ENCODE results near the gene TBC1D14.

Gene TBC1D14

GRCh38 chr4:7023486-7023885 lies 113.9 kb downstream of the TBC1D14 start:
- no peak for DNase-seq (ENCODE audit: low read depth)

- DNase-seq (ENCODE audit: low read depth) = no peak
These were observed 114.3 kb downstream of the TBC1D14 start for GRCh38 chr4:7023901-7024300.

GRCh38 chr4:7024336-7024890 lies 114.8 kb downstream of the TBC1D14 start:
- no peak for DNase-seq (ENCODE audit: low read depth)

GRCh38 chr4:7025040-7025602 lies 115.5 kb downstream of the TBC1D14 start:
- no peak for DNase-seq (ENCODE audit: low read depth)

GRCh38 chr4:7026107-7026506 lies 116.5 kb downstream of the TBC1D14 start:
- DNase-seq (ENCODE audit: low read depth) = no peak

GRCh38 chr4:7027284-7027683 lies 117.7 kb downstream of the TBC1D14 start:
- DNase-seq (ENCODE audit: low read depth) = no peak

- DNase-seq (ENCODE audit: low read depth) = no peak
These were observed 118.3 kb downstream of the TBC1D14 start for GRCh38 chr4:7027913-7028312.

- DNase-seq (ENCODE audit: low read depth) = no peak
These were observed 119.6 kb downstream of the TBC1D14 start for GRCh38 chr4:7029212-7029611.

- no peak for DNase-seq (ENCODE audit: low read depth)
These were observed 120.3 kb downstream of the TBC1D14 start for GRCh38 chr4:7029921-7030320.

GRCh38 chr4:7030856-7031255 lies 121.2 kb downstream of the TBC1D14 start:
- DNase-seq (ENCODE audit: low read depth) = no peak

- no peak for DNase-seq (ENCODE audit: low read depth)
These were observed 122.2 kb downstream of the TBC1D14 start for GRCh38 chr4:7031558-7032449.

- no peak for DNase-seq (ENCODE audit: low read depth)
These were observed 123.0 kb downstream of the TBC1D14 start for GRCh38 chr4:7032596-7032995.

GRCh38 chr4:7034262-7035081 lies 124.8 kb downstream of the TBC1D14 start:
- no peak for DNase-seq (ENCODE audit: low read depth)

- DNase-seq (ENCODE audit: low read depth) = no peak
These were observed 127.8 kb downstream of the TBC1D14 start for GRCh38 chr4:7037425-7037824.

GRCh38 chr4:7040765-7041164 lies 131.1 kb downstream of the TBC1D14 start:
- no peak for DNase-seq (ENCODE audit: low read depth)

- no peak for DNase-seq (ENCODE audit: low read depth)
These were observed 131.6 kb downstream of the TBC1D14 start for GRCh38 chr4:7041246-7041645.

GRCh38 chr4:7041801-7042502 lies 132.3 kb downstream of the TBC1D14 start:
- no peak for DNase-seq (ENCODE audit: low read depth)

GRCh38 chr4:7042503-7043283 lies 133.1 kb downstream of the TBC1D14 start:
- DNase-seq (ENCODE audit: low read depth) = peak; percentile 81

- no peak for DNase-seq (ENCODE audit: low read depth)
These were observed 133.9 kb downstream of the TBC1D14 start, which contains the start of gene TADA2B for GRCh38 chr4:7043284-7044136. Gene TADA2B (plus strand): TSS chr4:7043372. CDS start chr4:7043580, 208 bp downstream.
